Small intestine (tissue), 7 donors: ENCODE results near the gene LRRN4CL. TPM values are rescaled to one million over a fixed set of nuclear protein-coding genes. Genes with fewer than 3 reads are reported as not detected.

ENCODE experiments used
- DNase-seq, 2 donors: peaks; one replicate each; pipeline versions ENCODE4 v3.0.0 to v3.0.0-alpha.2; 2013
- FAIRE-seq: peaks from 2 replicates; lab custom pipeline; 2012; peaks lifted over from hg19 to GRCh38; lab: Jason Lieb, UNC
- H3K27ac ChIP-seq, 3 donors: one replicate each; pipeline ENCODE4 v1.5.1; 2013; ENCODE audit warnings: low read length in 2 of 3, mild to moderate bottlenecking in 2 of 3, control low read depth in 1 of 3, inconsistent platforms in 1 of 3, low read depth in 1 of 3, moderate library complexity in 1 of 3
- H3K27me3 ChIP-seq, 3 donors: one replicate each; pipeline ENCODE4 v1.6.1; 2013; ENCODE audit warnings: low read length in 3 of 3, inconsistent platforms in 1 of 3; ENCODE audit not compliant: control insufficient read depth in 3 of 3, insufficient read depth in 3 of 3
- H3K36me3 ChIP-seq, 3 donors: one replicate each; pipeline ENCODE4 v1.6.1; 2013; ENCODE audit warnings: low read length in 3 of 3, inconsistent platforms in 1 of 3, low read depth in 1 of 3, mild to moderate bottlenecking in 1 of 3, moderate library complexity in 1 of 3; ENCODE audit not compliant: control insufficient read depth in 3 of 3, insufficient read depth in 2 of 3
- H3K4me1 ChIP-seq, 3 donors: one replicate each; pipeline ENCODE4 v1.6.1; 2013; ENCODE audit warnings: low read length in 2 of 3, inconsistent platforms in 1 of 3, low read depth in 1 of 3, mild to moderate bottlenecking in 1 of 3, moderate library complexity in 1 of 3; ENCODE audit not compliant: control insufficient read depth in 3 of 3, insufficient read depth in 2 of 3
- H3K4me3 ChIP-seq, 3 donors: one replicate each; pipeline ENCODE4 v1.5.1; 2013; ENCODE audit warnings: low read length in 3 of 3, control low read depth in 1 of 3, inconsistent platforms in 1 of 3, low read depth in 1 of 3, mild to moderate bottlenecking in 1 of 3, moderate library complexity in 1 of 3
- H3K9me3 ChIP-seq, 2 donors: one replicate each; pipeline ENCODE4 v1.6.1; 2013; ENCODE audit warnings: low read depth in 1 of 2, low read length in 1 of 2; ENCODE audit not compliant: control insufficient read depth in 2 of 2, insufficient read depth in 1 of 2
- WGBS, 3 donors: extraction: QIAGEN DNeasy Blood & Tissue Kit; methylation state at CpG; one replicate each; pipeline ENCODE4 v1.1.7; 2013; 5-methylcytosine and 5-hydroxymethylcytosine counted together
- polyA plus RNA-seq, 4 donors: library from polyadenylated mRNA; stranded (reverse) in 3 of 4; unstranded in 1 of 4; fragments of 200-250 nt in 3 of 4; fragments of 120-200 nt in 1 of 4; gene quantifications; one replicate each; pipeline versions ENCODE4 v1.2.1 to v1.2.3, GENCODE V29; 2013
- donor health status: healthy with polysubstance abuse.
- donor health status: control.
- donor health status: control.
- donor health status: Bipolar disorder and iron deficiency.
- donor health status: healthy.

Gene LRRN4CL
- polyA plus RNA-seq, 4 donors: 0.27 to 5.5 (median 0.55) TPM; not detected in 1

GRCh38 chr11:62715150-62716130 is 26.1 kb upstream of the LRRN4CL start:
- H3K9me3 ChIP-seq: no peaks in the 10 kb centered on the region
- 88 to 90% (median 90%) methylated on average over 24 of the region's 24 CpGs for WGBS, 3 donors
- peaks cover 4 to 42% (median 10%) of the 10 kb centered on the region in 3 donors for H3K4me1 ChIP-seq
- no peak for FAIRE-seq
- H3K36me3 ChIP-seq: peaks cover 28 to 69% (median 36%) of the 10 kb centered on the region in 3 donors
- no peak overlapping the region for H3K27ac ChIP-seq
- no peaks in the 10 kb centered on the region for H3K27me3 ChIP-seq
- no peak for DNase-seq
- H3K4me3 ChIP-seq: no peak overlapping the region

- Histone ChIP-seq H3K4me1 (peaks cover 9 to 57% (median 16%) of the 10 kb centered on the region in 3 donors), H3K9me3 (no peaks in the 10 kb centered on the region), H3K27ac (peak overlapping the region; percentile 65 to 91 (median 81)), H3K4me3 (no peak overlapping the region), H3K36me3 (peaks cover 23 to 57% (median 29%) of the 10 kb centered on the region in 3 donors), H3K27me3 (no peaks in the 10 kb centered on the region)
- DNase-seq (peak; percentile 90 to 94), FAIRE-seq (no peak)
- whole genome bisulfite sequencing, 3 donors: 19 to 61% (median 28%) methylated on average over 2 of the region's 2 CpGs
Observed at GRCh38 chr11:62713343-62713742, 24.0 kb upstream of the LRRN4CL start.

- H3K27me3 ChIP-seq: no peaks in the 10 kb centered on the region
- FAIRE-seq: no peak
- 17 to 33% (median 26%) methylated on average over 3 of the region's 3 CpGs for WGBS, 3 donors
- H3K36me3 ChIP-seq: peaks cover 23 to 55% (median 28%) of the 10 kb centered on the region in 3 donors
- H3K27ac ChIP-seq: peak overlapping the region; percentile 54 to 91 (median 81)
- H3K4me3 ChIP-seq: no peak overlapping the region
- peak in 1 of 2 donors; percentile 41 for DNase-seq
- H3K9me3 ChIP-seq: no peaks in the 10 kb centered on the region
- peaks cover 10 to 62% (median 16%) of the 10 kb centered on the region in 3 donors for H3K4me1 ChIP-seq
Observed at GRCh38 chr11:62712861-62713260, 23.5 kb upstream of the LRRN4CL start.

GRCh38 chr11:62712276-62712812 is 23.0 kb upstream of the LRRN4CL start:
- Histone ChIP-seq H3K27ac (peak overlapping the region; percentile 5 to 81 (median 54)), H3K4me1 (peaks cover 10 to 63% (median 16%) of the 10 kb centered on the region in 3 donors), H3K36me3 (peaks cover 20 to 55% (median 25%) of the 10 kb centered on the region in 3 donors), H3K9me3 (no peaks in the 10 kb centered on the region), H3K4me3 (no peak overlapping the region), H3K27me3 (no peaks in the 10 kb centered on the region)
- DNase-seq (no peak), FAIRE-seq (no peak)
- 78% methylated on average over 6 of the region's 6 CpGs for WGBS, 3 donors

GRCh38 chr11:62710001-62710345 is 20.6 kb upstream of the LRRN4CL start:
- no peaks in the 10 kb centered on the region for H3K27me3 ChIP-seq
- no peak for FAIRE-seq
- H3K27ac ChIP-seq: peak overlapping the region; percentile 78 to 98 (median 94)
- 50 to 58% (median 56%) methylated on average over 7 of the region's 7 CpGs for WGBS, 3 donors
- H3K36me3 ChIP-seq: peaks cover 5 to 51% (median 7%) of the 10 kb centered on the region in 3 donors
- peak in 1 of 2 donors; percentile 59 for DNase-seq
- H3K4me1 ChIP-seq: peaks cover 10 to 66% (median 14%) of the 10 kb centered on the region in 3 donors
- no peaks in the 10 kb centered on the region for H3K9me3 ChIP-seq
- peak overlapping the region; percentile 48 to 50 (median 48) for H3K4me3 ChIP-seq

- DNase-seq (peak; percentile 98), FAIRE-seq (no peak)
- Histone ChIP-seq H3K36me3 (peaks cover 5 to 47% (median 5%) of the 10 kb centered on the region in 3 donors), H3K27me3 (no peaks in the 10 kb centered on the region), H3K27ac (peak overlapping the region; percentile 78 to 98 (median 94)), H3K4me1 (peaks cover 10 to 66% (median 14%) of the 10 kb centered on the region in 3 donors), H3K9me3 (no peaks in the 10 kb centered on the region), H3K4me3 (peak overlapping the region; percentile 48 to 50 (median 48))
- 1 to 2% (median 1%) methylated on average over 47 of the region's 47 CpGs for WGBS, 3 donors
Observed at GRCh38 chr11:62709247-62710000, 20.1 kb upstream of the LRRN4CL start.

GRCh38 chr11:62708793-62709192 is 19.5 kb upstream of the LRRN4CL start:
- Histone ChIP-seq H3K36me3 (peaks cover 0 to 42% (median 0%) of the 10 kb centered on the region in 3 donors), H3K9me3 (no peaks in the 10 kb centered on the region), H3K4me1 (peaks cover 10 to 61% (median 10%) of the 10 kb centered on the region in 3 donors), H3K4me3 (peak overlapping the region; percentile 41 to 48 (median 44)), H3K27me3 (no peaks in the 10 kb centered on the region), H3K27ac (peak overlapping the region; percentile 78 to 98 (median 78))
- 0 to 2% (median 0%) methylated on average over 7 of the region's 7 CpGs for WGBS, 3 donors
- FAIRE-seq: no peak
- peak in 1 of 2 donors; percentile 53 for DNase-seq
